GM21717 (cell line): ENCODE measurements around the gene PCYT2.

ENCODE experiments used
- ATAC-seq: cut with Tn5 transposase; IDR thresholded peaks from one replicate; pipeline ENCODE4 v1.9.1; 2021; ENCODE audit warnings: mild to moderate bottlenecking, moderate library complexity; ENCODE audit not compliant: unreplicated experiment

Gene PCYT2

DNA sequence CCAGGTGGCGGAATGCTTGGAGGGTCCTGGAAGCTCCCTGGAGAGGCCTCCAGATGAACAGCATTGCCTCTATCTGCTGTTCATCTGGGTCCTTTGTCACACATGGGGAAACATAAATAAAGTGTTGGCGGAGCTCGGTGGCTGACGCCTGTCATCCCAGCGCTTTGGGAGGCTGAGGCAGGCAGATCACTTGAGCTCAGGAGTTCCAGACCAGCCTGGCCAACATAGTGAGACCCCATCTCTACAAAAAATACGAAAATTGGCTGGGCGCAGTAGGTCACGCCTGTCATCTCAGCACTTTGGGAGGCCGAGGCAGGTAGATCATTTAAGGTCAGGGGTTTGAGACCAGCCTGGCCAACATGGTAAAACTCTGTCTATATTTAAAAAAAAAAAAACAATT, 33.7 kb upstream of the PCYT2 start:
- ATAC-seq: no peak

- no peak for ATAC-seq
Observed at GRCh38 chr17:81942167-81942553, 31.0 kb upstream of the PCYT2 start.

GRCh38 chr17:81941484-81942166, 30.4 kb upstream of the PCYT2 start:
- ATAC-seq: no peak

- no peak for ATAC-seq
Observed at GRCh38 chr17:81940538-81941483, 29.6 kb upstream of the PCYT2 start.

DNA sequence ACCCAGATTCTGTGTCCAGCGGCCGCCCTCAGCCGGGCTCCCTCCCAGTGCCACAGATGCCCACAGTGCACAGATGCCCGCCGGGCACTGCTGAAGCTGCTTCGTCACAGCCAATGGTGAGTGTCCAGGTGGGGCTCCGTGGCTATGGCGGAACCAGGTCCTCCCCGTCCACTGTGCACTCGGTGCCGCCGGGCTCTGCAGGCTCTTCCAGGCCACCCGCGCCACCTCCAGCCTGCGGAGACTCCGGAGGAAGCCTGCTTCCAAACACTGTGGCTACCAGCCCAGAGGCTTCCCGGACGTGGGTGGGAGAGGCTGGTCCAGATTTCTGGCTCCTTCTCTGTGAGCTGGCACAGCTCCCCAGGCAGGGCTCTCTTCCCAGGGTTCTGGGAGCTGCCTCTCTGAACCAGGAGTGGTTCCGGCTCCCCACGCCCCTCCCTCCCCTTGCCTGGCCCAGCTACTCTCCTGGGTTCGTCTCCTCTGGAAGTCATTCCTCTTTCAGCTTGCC, 28.7 kb upstream of the PCYT2 start:
- no peak for ATAC-seq

GRCh38 chr17:81939218-81939617, 28.0 kb upstream of the PCYT2 start:
- no peak for ATAC-seq

DNA sequence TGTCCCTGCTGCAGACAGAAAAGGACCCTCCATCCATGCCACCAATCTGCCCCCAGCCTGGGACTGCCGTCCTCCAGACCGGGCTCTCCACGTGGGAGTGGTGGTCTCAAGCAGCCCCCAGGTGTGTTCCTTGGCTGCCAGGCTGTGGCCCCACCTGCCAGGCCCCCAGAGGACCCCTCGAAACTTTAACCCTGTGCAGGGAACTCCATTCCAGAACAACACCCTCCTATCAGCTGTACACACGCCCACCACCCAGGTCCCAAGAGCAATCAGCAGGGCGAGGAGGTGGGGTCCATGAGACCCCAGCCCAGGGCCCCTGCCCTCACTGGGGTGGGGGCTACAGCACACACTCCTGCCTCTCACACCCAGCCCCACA, 24.5 kb upstream of the PCYT2 start:
- no peak for ATAC-seq

- no peak for ATAC-seq
Observed at GRCh38 chr17:81934850-81935708, 23.9 kb upstream of the PCYT2 start.

- no peak for ATAC-seq
Observed at GRCh38 chr17:81934098-81934757, 23.0 kb upstream of the PCYT2 start.

GRCh38 chr17:81933178-81933699, 22.0 kb upstream of the PCYT2 start:
- no peak for ATAC-seq

DNA sequence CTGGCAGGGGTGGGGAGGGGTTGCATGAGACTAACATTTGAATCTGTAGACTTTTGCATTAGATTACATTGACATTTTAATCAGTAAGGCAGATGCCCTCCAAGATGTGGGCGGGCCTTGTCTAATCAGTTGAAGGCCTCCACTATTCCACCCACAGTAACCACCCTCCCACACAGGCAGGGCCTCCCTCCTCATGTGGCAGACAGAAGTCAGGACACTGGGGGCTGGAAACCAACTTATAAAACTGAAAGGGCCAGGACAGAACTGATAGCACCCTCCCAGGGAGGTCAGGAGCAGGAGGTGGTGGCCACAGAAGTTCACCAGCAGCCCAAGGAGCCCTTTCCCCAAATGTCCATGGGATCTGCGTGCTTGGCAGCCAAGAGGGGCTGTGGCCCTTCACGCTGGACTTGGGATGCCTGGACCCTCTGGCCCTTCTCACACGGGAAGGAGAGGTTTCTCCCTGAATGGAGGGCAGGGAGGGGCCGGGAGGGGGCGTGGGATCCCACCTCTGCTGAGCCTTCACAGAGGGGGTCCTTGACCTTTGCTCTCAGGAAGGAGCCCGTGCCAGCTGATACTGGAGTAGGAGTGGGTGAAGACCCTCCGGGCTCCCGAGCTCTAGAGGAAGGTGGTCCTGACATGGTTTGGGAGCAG, 21.3 kb upstream of the PCYT2 start:
- no peak for ATAC-seq

DNA sequence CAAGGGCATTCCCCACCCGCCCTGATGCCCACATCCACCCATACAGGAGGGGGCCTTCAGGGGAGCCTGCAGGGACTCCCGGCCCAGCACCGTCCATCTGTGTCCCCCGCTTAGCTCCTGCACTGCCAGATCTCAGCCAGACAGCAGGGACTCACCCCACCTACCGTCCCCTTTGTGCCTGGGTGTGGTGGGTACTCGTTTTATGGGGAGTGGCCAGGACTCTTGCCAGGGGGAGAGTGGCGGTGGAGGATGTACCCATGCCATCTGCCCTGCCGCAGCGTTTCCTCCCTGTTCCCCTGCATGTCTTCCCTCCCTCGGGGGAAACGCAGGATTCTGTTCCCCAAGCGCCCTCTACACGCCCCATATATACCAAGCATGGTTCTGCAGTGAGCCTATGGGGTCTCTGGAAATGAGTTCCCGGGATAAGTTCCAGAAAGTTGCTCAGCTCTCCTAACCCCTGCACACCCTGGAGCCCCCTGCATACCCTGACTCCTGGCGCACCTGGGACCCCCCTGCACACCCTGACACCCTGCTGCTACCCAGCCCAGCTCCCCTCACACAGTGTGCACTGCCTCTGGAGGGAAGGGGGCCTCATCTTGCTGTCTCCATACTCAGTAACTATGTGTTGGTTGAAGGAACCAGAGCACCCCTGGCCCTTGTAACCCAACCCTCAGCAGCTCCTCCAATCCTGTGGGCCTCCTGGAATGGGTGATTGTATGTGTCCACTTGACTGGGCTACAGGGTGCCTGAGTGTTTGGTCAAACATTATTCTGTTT, 20.5 kb upstream of the PCYT2 start:
- ATAC-seq: no peak

- ATAC-seq: no peak
Observed at GRCh38 chr17:81931189-81931556, 20.0 kb upstream of the PCYT2 start.

DNA sequence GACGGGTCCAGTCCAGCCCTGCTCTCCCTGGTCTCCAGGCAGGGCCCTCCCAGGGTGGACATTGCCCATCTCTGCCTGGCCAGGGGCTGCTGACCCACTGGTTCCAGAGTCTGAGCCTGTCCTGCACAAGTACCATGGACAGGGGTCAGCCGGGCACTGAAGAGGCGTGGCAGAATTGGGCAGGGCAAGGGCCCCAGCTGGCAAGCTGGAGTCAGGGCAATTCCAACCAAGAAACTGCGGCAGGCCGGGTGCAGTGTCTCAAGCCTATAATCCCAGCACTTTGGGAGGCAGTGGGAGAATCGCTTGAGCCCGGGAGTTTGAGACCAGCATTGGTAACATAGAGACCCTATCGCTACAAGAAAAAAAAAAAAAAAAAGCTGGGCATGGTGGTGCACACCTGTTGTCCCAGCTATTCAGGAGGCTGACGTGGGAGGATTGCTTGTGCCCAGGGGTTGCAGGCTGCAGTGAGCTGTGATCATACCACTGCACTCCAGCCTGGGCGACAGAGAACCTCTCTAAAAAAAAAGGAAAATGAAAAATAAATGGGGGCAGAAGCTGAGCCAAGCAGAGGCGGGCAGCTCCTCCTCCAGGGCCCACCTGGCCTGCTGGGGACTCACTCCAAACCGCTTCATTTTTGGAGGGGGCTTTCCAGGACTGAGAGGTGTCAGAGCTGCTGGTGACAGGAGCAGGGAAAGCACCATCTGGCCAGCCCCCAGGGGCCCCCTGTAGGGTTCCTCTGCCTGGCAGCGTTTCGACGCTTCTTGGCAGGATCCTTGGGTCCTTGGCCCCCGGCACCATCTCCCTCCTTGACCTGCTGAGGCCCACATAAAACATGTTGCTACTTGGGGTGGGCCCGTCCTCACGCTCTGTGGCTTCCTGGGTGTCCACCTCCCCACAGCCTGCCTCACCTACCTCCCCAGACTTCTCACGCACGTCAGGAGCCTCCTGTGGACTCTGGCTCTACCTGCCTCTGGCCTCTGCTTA, 19.2 kb upstream of the PCYT2 start:
- ATAC-seq: no peak

DNA sequence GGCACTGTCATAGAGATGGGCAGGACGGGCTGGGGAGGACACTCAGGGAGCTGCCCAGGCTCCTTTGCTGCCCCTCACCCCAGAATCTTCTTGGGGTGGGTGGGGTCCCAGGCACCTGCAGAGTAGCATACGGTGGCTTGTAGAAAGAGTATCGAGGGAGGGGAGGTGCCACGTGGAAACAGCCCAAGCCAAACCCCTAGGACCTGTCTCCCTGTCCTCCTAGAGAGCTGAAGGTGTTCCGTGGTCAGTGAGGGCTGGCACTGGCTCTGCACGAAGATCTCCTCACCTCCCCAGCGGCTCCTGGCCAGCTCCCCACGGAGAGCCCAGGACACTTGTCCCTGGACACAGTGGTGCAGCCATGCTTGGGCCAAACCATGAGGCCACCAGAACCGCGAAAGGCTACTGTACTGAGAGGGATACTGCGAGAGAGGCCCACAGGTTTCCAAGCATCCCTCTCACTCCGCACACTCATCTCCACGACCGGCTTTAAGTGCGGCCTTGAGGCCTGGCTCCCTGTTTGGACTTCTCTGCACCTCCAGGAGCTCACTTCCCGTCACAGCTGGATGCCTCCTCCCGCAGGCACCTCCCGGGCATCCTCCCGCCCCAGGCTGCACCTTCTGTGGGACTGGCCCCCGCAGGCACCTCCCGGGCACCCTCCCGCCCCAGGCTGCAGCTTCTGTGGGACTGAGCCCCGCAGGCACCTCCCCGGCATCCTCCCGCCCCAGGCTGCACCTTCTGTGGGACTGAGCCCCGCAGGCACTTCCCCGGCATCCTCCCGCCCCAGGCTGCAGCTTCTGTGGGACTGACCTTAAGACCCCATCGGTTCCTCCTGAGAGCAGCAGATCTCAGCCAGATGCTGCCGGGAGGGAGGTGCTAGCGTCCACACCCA, 18.3 kb upstream of the PCYT2 start:
- ATAC-seq: no peak

- no peak for ATAC-seq
Observed at GRCh38 chr17:81928544-81929252, 17.5 kb upstream of the PCYT2 start.
